Progenitor cell of endocrine pancreas (in vitro differentiated cells): ENCODE measurements around the gene EIF5AL1. TPM values are rescaled to one million over a fixed set of nuclear protein-coding genes. Genes with fewer than 3 reads are reported as not detected.

ENCODE experiments used
- DNase-seq: peaks from one replicate; pipeline ENCODE4 v3.0.0; 2021; ENCODE audit warnings: low spot score; ENCODE audit not compliant: unreplicated experiment
- H3K27ac Mint-ChIP-seq: 2 replicates; pipeline ENCODE4 v1.8.0; 2021; ENCODE audit warnings: mild to moderate bottlenecking, moderate library complexity, mixed read lengths
- H3K27me3 Mint-ChIP-seq: 2 replicates; pipeline ENCODE4 v1.8.0; 2021; ENCODE audit warnings: mixed read lengths
- H3K36me3 Mint-ChIP-seq: 2 replicates; pipeline ENCODE4 v1.8.0; 2022; ENCODE audit warnings: mixed read lengths; ENCODE audit not compliant: insufficient read depth
- H3K4me1 Mint-ChIP-seq: 2 replicates; pipeline ENCODE4 v1.8.0; 2021; ENCODE audit warnings: low read depth, mixed read lengths
- H3K4me3 Mint-ChIP-seq: 2 replicates; pipeline ENCODE4 v1.8.0; 2021; ENCODE audit warnings: low read depth, mild to moderate bottlenecking, moderate library complexity, mixed read lengths
- H3K9me3 Mint-ChIP-seq: 2 replicates; pipeline ENCODE4 v1.8.0; 2021; ENCODE audit warnings: low read depth, mixed read lengths
- CTCF ChIP-seq: fragments of 200-600 bp; sonication (generic); IDR thresholded peaks from one replicate; pipeline ENCODE4 v1.5.0; 2021; ENCODE audit warnings: antibody characterized with exemption, mild to moderate bottlenecking; ENCODE audit not compliant: unreplicated experiment
- total RNA-seq: library from RNA; stranded (reverse); gene quantifications from 2 replicates; pipeline ENCODE4 v1.2.1, GENCODE V29; 2021

EIF5AL1 gene
- total RNA-seq, 1 donor from 2014 or later: 0.12 TPM

DNA sequence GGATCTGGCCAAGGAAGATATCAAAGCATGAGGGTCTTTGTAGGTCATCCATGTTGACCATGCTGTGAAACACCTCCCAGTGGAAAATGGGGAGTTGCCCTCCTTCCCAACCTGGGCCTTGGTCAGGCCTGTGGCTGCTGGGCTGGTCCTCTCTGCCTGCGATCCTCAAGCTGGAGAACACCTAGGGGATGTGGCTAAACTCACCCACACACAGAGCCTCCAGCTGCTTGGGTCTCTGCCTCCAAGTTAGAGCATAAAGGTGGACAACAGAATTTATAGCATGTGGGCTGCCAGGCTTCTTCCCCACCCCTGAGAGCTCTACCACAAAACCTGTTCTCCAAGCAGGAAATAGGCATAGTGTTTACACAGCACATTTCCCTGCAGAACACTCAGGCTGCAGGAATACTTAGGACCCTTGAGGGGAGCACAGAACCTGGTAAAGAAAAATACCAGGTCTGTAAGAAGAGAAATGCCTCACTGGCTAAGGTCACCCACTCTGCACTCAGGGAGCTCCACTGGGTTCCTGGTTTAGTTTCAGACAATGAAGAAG, 47.9 kb downstream of the EIF5AL1 start, which contains the start of gene SFTPA2:
Gene SFTPA2, minus strand, starts transcription at position 248 of the 550 bp plus-strand sequence. CDS start 924 bp downstream, outside the sequence.
- TF ChIP-seq CTCF: no peak
- H3K9me3 Mint-ChIP-seq: no peaks in the 10 kb centered on the region
- DNase-seq: no peak
- H3K27me3 Mint-ChIP-seq: peaks cover 35% of the 10 kb centered on the region
- H3K27ac Mint-ChIP-seq: no peak within 1 kb of the TSS
- H3K4me1 Mint-ChIP-seq: peaks cover 2% of the 10 kb centered on the region
- no peaks in the 10 kb centered on the region for H3K36me3 Mint-ChIP-seq
- H3K4me3 Mint-ChIP-seq: no peak within 1 kb of the TSS

DNA sequence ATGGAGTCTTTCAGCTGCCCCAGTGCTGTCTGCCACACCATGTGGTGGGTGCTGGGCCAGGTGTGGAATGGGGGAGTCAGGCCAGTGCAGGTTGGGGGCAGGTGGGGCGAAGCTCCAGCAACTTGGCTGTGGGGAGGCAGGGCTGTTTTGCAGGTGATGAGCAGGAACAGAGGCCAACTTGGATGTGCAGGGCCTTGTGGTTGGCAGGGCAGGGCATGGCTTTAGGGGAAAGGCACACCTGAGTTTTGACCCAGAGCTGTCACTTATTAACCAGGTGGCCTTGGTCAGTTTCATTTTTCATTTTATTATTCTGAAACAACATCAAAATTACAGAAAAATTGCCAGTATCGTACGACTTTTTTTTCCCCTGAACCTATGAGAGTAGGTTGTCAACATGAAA, 48.9 kb downstream of the EIF5AL1 start:
- no peak for DNase-seq
- no peaks in the 10 kb centered on the region for H3K9me3 Mint-ChIP-seq
- H3K27me3 Mint-ChIP-seq: peaks cover 32% of the 10 kb centered on the region
- H3K27ac Mint-ChIP-seq: no peak overlapping the region
- H3K36me3 Mint-ChIP-seq: no peaks in the 10 kb centered on the region
- no peak for TF ChIP-seq CTCF
- H3K4me1 Mint-ChIP-seq: peaks cover 2% of the 10 kb centered on the region
- H3K4me3 Mint-ChIP-seq: no peak overlapping the region

DNA sequence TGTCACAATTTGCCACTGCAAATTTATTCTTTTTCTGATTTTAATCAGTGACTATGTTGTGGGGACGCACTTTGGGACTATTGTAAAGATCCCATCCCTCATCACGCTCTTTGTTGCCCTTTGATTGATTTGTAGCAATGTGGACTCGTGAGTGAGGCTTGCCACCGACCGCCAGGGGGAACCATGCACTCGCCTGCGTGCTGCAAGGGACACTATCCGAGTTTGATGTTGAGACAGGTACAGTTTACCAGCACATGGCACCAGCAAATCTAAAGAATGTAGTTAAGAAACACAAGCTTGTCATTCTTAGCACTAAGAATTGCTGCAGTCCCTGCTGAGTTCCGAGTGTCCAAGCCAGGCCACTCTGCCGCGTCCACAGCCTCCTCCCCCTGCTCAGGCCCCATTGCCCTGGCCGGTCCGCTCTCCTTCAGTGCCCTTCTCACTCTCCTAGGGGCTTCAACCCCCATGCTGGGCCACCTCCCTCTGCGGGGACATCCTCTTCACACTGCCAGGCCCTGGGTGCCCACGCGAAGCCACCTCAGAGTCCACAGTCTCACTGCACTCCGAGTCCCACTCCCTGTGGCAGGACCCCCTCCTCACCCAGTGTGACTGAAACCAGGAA, 49.9 kb downstream of the EIF5AL1 start:
- H3K36me3 Mint-ChIP-seq: no peaks in the 10 kb centered on the region
- H3K4me3 Mint-ChIP-seq: no peak overlapping the region
- H3K9me3 Mint-ChIP-seq: peaks cover 4% of the 10 kb centered on the region
- TF ChIP-seq CTCF: peak; percentile 92
- peak; percentile 68 for DNase-seq
- H3K4me1 Mint-ChIP-seq: peaks cover 2% of the 10 kb centered on the region
- H3K27me3 Mint-ChIP-seq: peaks cover 35% of the 10 kb centered on the region
- H3K27ac Mint-ChIP-seq: no peak overlapping the region

GRCh38 chr10:79563426-79563825, 51.1 kb downstream of the EIF5AL1 start:
- Mint-ChIP-seq H3K36me3 (no peaks in the 10 kb centered on the region), H3K27me3 (peaks cover 34% of the 10 kb centered on the region), H3K4me1 (peaks cover 2% of the 10 kb centered on the region), H3K9me3 (peaks cover 4% of the 10 kb centered on the region), H3K4me3 (no peak overlapping the region), H3K27ac (no peak overlapping the region)
- no peak for TF ChIP-seq CTCF
- DNase-seq: no peak

Other genes starting within 250 kb of the EIF5AL1 start
- 35.9 and 37.1 TPM in 2 replicates for gene PPIF, start 165.1 kb upstream of the EIF5AL1 start, total RNA-seq
- 1.3 and 1.6 TPM in 2 replicates for gene ZCCHC24, start 66.9 kb upstream of the EIF5AL1 start, total RNA-seq
- gene SFTPA2, start 47.9 kb downstream of the EIF5AL1 start, total RNA-seq: not detected in 2 replicates
- 0.22 TPM in 1 of 2 replicates, not detected in the other for gene SFTPA1, start 98.4 kb downstream of the EIF5AL1 start, total RNA-seq
- gene NUTM2B, start 190.7 kb downstream of the EIF5AL1 start, total RNA-seq: 1.4 and 1.9 TPM in 2 replicates